WTC11 (cell line): ENCODE data around the gene GAD2. TPM values are rescaled to one million over a fixed set of nuclear protein-coding genes. Genes with fewer than 3 reads are reported as not detected.

Source experiments
- ATAC-seq: fragments of 200-7000 bp; cut with Tn5 transposase; 2 replicates; pipeline ENCODE4 v1.10.0; 2021; ENCODE audit warnings: mild to moderate bottlenecking, moderate library complexity
- CTCF ChIA-PET: fragments of 300-600 bp; sonication (Branson Sonifier 250); formaldehyde crosslinking; loops from one replicate; lab custom pipeline; 2021; ENCODE audit warnings: antibody characterized with exemption; lab: Charles Lee
- POLR2A ChIA-PET: fragments of 350-600 bp; sonication (Branson Sonifier 250); formaldehyde crosslinking; loops from one replicate; lab custom pipeline; 2021; ENCODE audit warnings: antibody characterized with exemption; lab: Charles Lee
- DNase-seq: peaks from one replicate; pipeline ENCODE4 v3.0.0; 2021; ENCODE audit warnings: low spot score
- H3K27ac Mint-ChIP-seq: 2 replicates; pipeline ENCODE4 v1.8.0; 2021; ENCODE audit warnings: mixed read lengths
- H3K27me3 Mint-ChIP-seq: 2 replicates; pipeline ENCODE4 v1.8.0; 2021; ENCODE audit warnings: low read depth, mild to moderate bottlenecking, moderate library complexity, mixed read lengths
- H3K36me3 Mint-ChIP-seq: 2 replicates; pipeline ENCODE4 v1.8.0; 2021; ENCODE audit warnings: mixed read lengths
- H3K4me1 Mint-ChIP-seq: 2 replicates; pipeline ENCODE4 v1.8.0; 2022; ENCODE audit warnings: mixed read lengths
- H3K4me3 Mint-ChIP-seq: 2 replicates; pipeline ENCODE4 v1.8.0; 2021; ENCODE audit warnings: mild to moderate bottlenecking, moderate library complexity, mixed read lengths
- H3K9me3 Mint-ChIP-seq: 2 replicates; pipeline ENCODE4 v1.8.0; 2021; ENCODE audit warnings: mixed read lengths
- ATF1 ChIP-seq: sonication (generic); formaldehyde crosslinking; IDR thresholded peaks from 2 replicates; pipeline ENCODE4 v1.8.1; 2023; ENCODE audit warnings: mild to moderate bottlenecking, moderate library complexity, missing genetic modification reagents
- ATF2 ChIP-seq: sonication (generic); formaldehyde crosslinking; IDR thresholded peaks from 2 replicates; pipeline ENCODE4 v1.8.1; 2022; ENCODE audit warnings: low read depth, missing genetic modification reagents, borderline replicate concordance
- CBFB ChIP-seq: sonication (generic); formaldehyde crosslinking; IDR thresholded peaks from 2 replicates; pipeline ENCODE4 v1.8.1; 2022; ENCODE audit warnings: mild to moderate bottlenecking, low read depth, missing genetic modification reagents
- CREM ChIP-seq: sonication (generic); formaldehyde crosslinking; IDR thresholded peaks from 2 replicates; pipeline ENCODE4 v1.8.1; 2022; ENCODE audit warnings: mild to moderate bottlenecking, missing genetic modification reagents, moderate library complexity
- EMX1 ChIP-seq: fragments of 250-450 bp; sonication (Bioruptor Pico); IDR thresholded peaks from 2 replicates; pipeline ENCODE4 v1.8.0; 2021; ENCODE audit warnings: mild to moderate bottlenecking
- ERG ChIP-seq: fragments of 250-450 bp; sonication (Bioruptor Pico); IDR thresholded peaks from 2 replicates; pipeline ENCODE4 v1.8.0; 2021; ENCODE audit warnings: mild to moderate bottlenecking
- HMGA2 ChIP-seq: fragments of 250-450 bp; sonication (Bioruptor Pico); IDR thresholded peaks from 2 replicates; pipeline ENCODE4 v1.4.0; 2021; ENCODE audit warnings: mild to moderate bottlenecking, moderate library complexity
- HMGXB4 ChIP-seq: sonication (generic); formaldehyde crosslinking; IDR thresholded peaks from 2 replicates; pipeline ENCODE4 v1.8.1; 2023; ENCODE audit warnings: mild to moderate bottlenecking, moderate library complexity, missing genetic modification reagents
- IRF1 ChIP-seq: sonication (generic); formaldehyde crosslinking; IDR thresholded peaks from 2 replicates; pipeline ENCODE4 v1.8.0; 2023; ENCODE audit warnings: missing genetic modification reagents
- KAT7 ChIP-seq: sonication (generic); formaldehyde crosslinking; IDR thresholded peaks from 2 replicates; pipeline ENCODE4 v1.8.1; 2023; ENCODE audit warnings: missing genetic modification reagents, mild to moderate bottlenecking, borderline replicate concordance
- MAX ChIP-seq: sonication (generic); formaldehyde crosslinking; IDR thresholded peaks from 2 replicates; pipeline ENCODE4 v1.8.0; 2022; ENCODE audit warnings: mild to moderate bottlenecking, missing genetic modification reagents
- RORB ChIP-seq: fragments of 250-450 bp; sonication (Bioruptor Pico); IDR thresholded peaks from 2 replicates; pipeline ENCODE4 v1.9.0; 2021; ENCODE audit warnings: mild to moderate bottlenecking
- STAT6 ChIP-seq: sonication (generic); formaldehyde crosslinking; conservative IDR thresholded peaks from 2 replicates; pipeline ENCODE4 v1.8.1; 2023; ENCODE audit warnings: mild to moderate bottlenecking, low read depth, missing genetic modification reagents, moderate library complexity
- ZMAT4 ChIP-seq: fragments of 250-450 bp; sonication (Bioruptor Pico); IDR thresholded peaks from 2 replicates; pipeline ENCODE4 v1.9.0; 2021; ENCODE audit warnings: mild to moderate bottlenecking
- ZNF232 ChIP-seq: sonication (generic); formaldehyde crosslinking; IDR thresholded peaks from 2 replicates; pipeline ENCODE4 v1.8.0; 2022; ENCODE audit warnings: mild to moderate bottlenecking, missing genetic modification reagents
- ZNF281 ChIP-seq: sonication (generic); formaldehyde crosslinking; IDR thresholded peaks from 2 replicates; pipeline ENCODE4 v1.8.0; 2023; ENCODE audit warnings: mild to moderate bottlenecking, missing genetic modification reagents
- ZNF423 ChIP-seq: fragments of 250-450 bp; sonication (Bioruptor Pico); IDR thresholded peaks from 2 replicates; pipeline ENCODE4 v2.1.2; 2022; ENCODE audit warnings: mild to moderate bottlenecking, moderate library complexity
- total RNA-seq: library from RNA; stranded (reverse); gene quantifications from 3 replicates; pipeline ENCODE4 v1.2.3, GENCODE V29; 2021

GAD2 gene
- total RNA-seq, 1 experiment from 2014 or later = 1.7 TPM

GRCh38 chr10:26221541-26221940 is 5.0 kb downstream of the GAD2 start (continued):
- TF ChIP-seq IRF1 (no peak), ZMAT4 (CRISPR knock-in tag) (no peak)
- TF ChIP-seq, all 79 proteins: peak for 0

GRCh38 chr10:26222563-26222962 is 6.0 kb downstream of the GAD2 start:
- H3K27me3 Mint-ChIP-seq = peaks cover 49% of the 10 kb centered on the region
- POLR2A ChIA-PET = no interaction called here
- no peak overlapping the region for H3K27ac Mint-ChIP-seq
- no peak for DNase-seq
- TF ChIP-seq HMGXB4 (CRISPR knock-in tag) (no peak), ZNF232 (CRISPR knock-in tag) (no peak)
- TF ChIP-seq, all 79 proteins: peak for 0
- no peak for ATAC-seq
- H3K36me3 Mint-ChIP-seq = no peaks in the 10 kb centered on the region
- CTCF ChIA-PET = no interaction called here
- no peak overlapping the region for H3K4me3 Mint-ChIP-seq
- no peaks in the 10 kb centered on the region for H3K9me3 Mint-ChIP-seq
- H3K4me1 Mint-ChIP-seq = peaks cover 35% of the 10 kb centered on the region

GRCh38 chr10:26225322-26225721 is 8.7 kb downstream of the GAD2 start:
- H3K27ac Mint-ChIP-seq = no peak overlapping the region
- ATAC-seq (no peak), DNase-seq (no peak)
- no peak for TF ChIP-seq ERG (CRISPR knock-in tag)
- no peak for TF ChIP-seq CREM (CRISPR knock-in tag)
- no peak for TF ChIP-seq HMGA2
- TF ChIP-seq MAX (CRISPR knock-in tag) = no peak
- TF ChIP-seq STAT6 (CRISPR knock-in tag) = no peak
- TF ChIP-seq KAT7 (CRISPR knock-in tag) = no peak
- TF ChIP-seq ZNF281 = no peak
- no peak for TF ChIP-seq CBFB (CRISPR knock-in tag)
- no peak for TF ChIP-seq EMX1
- TF ChIP-seq RORB (CRISPR knock-in tag) = no peak
- TF ChIP-seq ZNF423 (CRISPR knock-in tag) = no peak
- TF ChIP-seq ATF1 (CRISPR knock-in tag) = no peak
- TF ChIP-seq ATF2 = no peak
- H3K4me3 Mint-ChIP-seq = no peak overlapping the region
- H3K4me1 Mint-ChIP-seq = peaks cover 17% of the 10 kb centered on the region
- no peaks in the 10 kb centered on the region for H3K36me3 Mint-ChIP-seq
- H3K27me3 Mint-ChIP-seq = peaks cover 22% of the 10 kb centered on the region
- CTCF ChIA-PET = no interaction called here
- no peaks in the 10 kb centered on the region for H3K9me3 Mint-ChIP-seq
- POLR2A ChIA-PET = no interaction called here
